Karpas-422 (cell line): Measurements from ENCODE around the gene ASTN1. TPM values are rescaled to one million over a fixed set of nuclear protein-coding genes. Genes with fewer than 3 reads are reported as not detected.

Experiments
- DNase-seq: peaks from one replicate; pipeline ENCODE4 v3.0.0-alpha.2; 2015
- H2AFZ ChIP-seq: fragments of 200-600 bp; sonication (generic); 2 replicates; pipeline ENCODE4 v1.6.1; 2014; ENCODE audit warnings: antibody characterized with exemption, low read length, mixed read lengths
- H3K27ac ChIP-seq: fragments of 200-600 bp; sonication (generic); 2 replicates; pipeline ENCODE4 v1.5.1; 2014; ENCODE audit warnings: mild to moderate bottlenecking, low read length, moderate library complexity
- H3K27me3 ChIP-seq: fragments of 200-600 bp; sonication (generic); 2 replicates; pipeline ENCODE4 v1.6.1; 2014; ENCODE audit warnings: low read length, mixed read lengths
- H3K36me3 ChIP-seq: fragments of 200-600 bp; sonication (generic); 2 replicates; pipeline ENCODE4 v1.6.1; 2014; ENCODE audit warnings: low read length, mixed read lengths; ENCODE audit not compliant: insufficient read depth
- H3K4me1 ChIP-seq: fragments of 200-600 bp; sonication (generic); 2 replicates; pipeline ENCODE4 v1.6.1; 2014; ENCODE audit warnings: mild to moderate bottlenecking, low read length, mixed read lengths
- H3K4me2 ChIP-seq: fragments of 200-600 bp; sonication (generic); 2 replicates; pipeline ENCODE4 v1.6.1; 2014; ENCODE audit warnings: low read length, low read depth, mild to moderate bottlenecking; ENCODE audit not compliant: poor library complexity, severe bottlenecking
- H3K4me3 ChIP-seq: fragments of 200-600 bp; sonication (generic); 2 replicates; pipeline ENCODE4 v1.5.1; 2014; ENCODE audit warnings: mild to moderate bottlenecking, antibody characterized with exemption, low read length, mixed read lengths
- H3K79me2 ChIP-seq: fragments of 200-600 bp; sonication (generic); 2 replicates; pipeline ENCODE4 v1.6.1; 2014; ENCODE audit warnings: mild to moderate bottlenecking, low read length, mixed read lengths
- H3K9ac ChIP-seq: fragments of 200-600 bp; sonication (generic); 2 replicates; pipeline ENCODE4 v1.6.0; 2014; ENCODE audit warnings: low read length
- H3K9me2 ChIP-seq: fragments of 200-600 bp; sonication (generic), shearing (Covaris generic); replicated peaks from 2 replicates; pipeline ENCODE4 v1.6.0; 2014; ENCODE audit warnings: mild to moderate bottlenecking, low read length, moderate library complexity; ENCODE audit not compliant: insufficient read depth
- H3K9me3 ChIP-seq: fragments of 300-700, 200-600 bp; sonication (generic); 2 replicates; pipeline ENCODE4 v1.6.1; 2014; ENCODE audit warnings: low read length, mixed read lengths
- H4K20me1 ChIP-seq: fragments of 200-600 bp; sonication (generic); 2 replicates; pipeline ENCODE4 v1.6.1; 2014; ENCODE audit warnings: mild to moderate bottlenecking, antibody characterized with exemption, low read length, low read depth; ENCODE audit not compliant: insufficient read depth
- total RNA-seq: library from RNA; depleted of rRNA; stranded (reverse); fragments of >200 nt; shearing (Covaris generic); gene quantifications from 2 replicates; pipeline ENCODE4 v1.2.3, GENCODE V29; 2014; ENCODE audit warnings: low replicate concordance

Gene ASTN1
- total RNA-seq, 1 experiment from 2014 or later, result not detected

DNA sequence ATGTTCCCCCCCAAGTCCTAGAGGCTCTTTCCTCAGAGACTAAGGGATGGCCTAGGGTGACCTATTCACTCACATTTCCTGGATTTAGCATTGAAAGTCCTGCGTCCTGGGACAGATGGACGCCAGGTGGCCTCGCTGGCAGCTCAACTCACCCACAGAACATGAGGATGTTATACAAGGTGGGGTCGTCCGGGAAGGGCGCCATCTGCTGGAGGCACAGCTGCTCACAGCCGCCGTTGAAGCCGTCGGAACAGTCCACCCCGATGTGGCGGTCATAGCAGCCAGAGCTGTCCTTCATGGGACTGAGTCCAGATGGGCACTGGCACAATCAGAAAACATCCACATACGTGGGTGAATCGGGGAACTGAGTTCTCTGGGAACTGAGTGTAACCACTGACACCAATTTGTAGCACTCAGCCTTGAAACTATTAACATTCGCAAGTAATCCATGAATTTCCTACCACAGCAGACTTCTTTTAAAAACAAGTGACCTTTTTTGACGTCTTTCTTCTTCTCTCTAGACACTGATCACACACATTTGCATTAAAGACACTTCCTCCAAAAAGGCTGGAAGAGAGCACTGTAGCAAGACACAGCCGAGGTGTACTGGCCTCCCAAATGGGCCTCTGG lies 215.4 kb downstream of the ASTN1 start:
- H3K79me2 ChIP-seq, result no peaks in the 10 kb centered on the region
- H3K27ac ChIP-seq, result no peak overlapping the region
- H3K9me2 ChIP-seq, result no peaks in the 10 kb centered on the region
- no peaks in the 10 kb centered on the region for H3K9me3 ChIP-seq
- peak; percentile 83 for DNase-seq
- no peaks in the 10 kb centered on the region for H4K20me1 ChIP-seq
- H3K9ac ChIP-seq, result no peak overlapping the region
- no peaks in the 10 kb centered on the region for H3K27me3 ChIP-seq
- no peak overlapping the region for H3K4me3 ChIP-seq
- H2AFZ ChIP-seq, result no peak overlapping the region
- no peaks in the 10 kb centered on the region for H3K36me3 ChIP-seq
- no peak overlapping the region for H3K4me2 ChIP-seq
- H3K4me1 ChIP-seq, result no peaks in the 10 kb centered on the region

DNA sequence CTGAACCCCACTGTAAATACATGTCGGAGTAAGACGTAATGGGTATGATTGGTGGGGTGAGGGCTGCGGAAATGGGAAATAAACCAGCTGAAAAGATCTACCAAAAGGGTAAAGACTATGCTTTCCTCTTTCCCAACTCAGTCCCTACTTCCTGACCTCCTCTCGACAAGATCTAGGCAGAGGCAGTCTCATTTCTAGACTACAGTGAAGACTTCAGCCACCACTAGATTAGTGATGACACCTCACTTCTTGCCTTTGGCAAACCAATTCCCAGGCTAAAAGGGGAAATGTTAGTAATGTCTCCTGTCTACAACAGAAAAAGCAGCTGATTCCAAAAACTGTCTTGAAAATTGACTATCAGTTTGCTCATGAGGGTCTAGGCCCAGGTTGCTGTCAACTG lies 219.9 kb downstream of the ASTN1 start:
- H3K27ac ChIP-seq, result no peak overlapping the region
- H3K4me1 ChIP-seq, result no peaks in the 10 kb centered on the region
- H3K36me3 ChIP-seq, result no peaks in the 10 kb centered on the region
- no peaks in the 10 kb centered on the region for H3K9me2 ChIP-seq
- H3K27me3 ChIP-seq, result no peaks in the 10 kb centered on the region
- H3K79me2 ChIP-seq, result no peaks in the 10 kb centered on the region
- no peak for DNase-seq
- H3K4me3 ChIP-seq, result no peak overlapping the region
- no peaks in the 10 kb centered on the region for H3K9me3 ChIP-seq
- no peaks in the 10 kb centered on the region for H4K20me1 ChIP-seq
- no peak overlapping the region for H2AFZ ChIP-seq
- H3K9ac ChIP-seq, result no peak overlapping the region
- no peak overlapping the region for H3K4me2 ChIP-seq

DNA sequence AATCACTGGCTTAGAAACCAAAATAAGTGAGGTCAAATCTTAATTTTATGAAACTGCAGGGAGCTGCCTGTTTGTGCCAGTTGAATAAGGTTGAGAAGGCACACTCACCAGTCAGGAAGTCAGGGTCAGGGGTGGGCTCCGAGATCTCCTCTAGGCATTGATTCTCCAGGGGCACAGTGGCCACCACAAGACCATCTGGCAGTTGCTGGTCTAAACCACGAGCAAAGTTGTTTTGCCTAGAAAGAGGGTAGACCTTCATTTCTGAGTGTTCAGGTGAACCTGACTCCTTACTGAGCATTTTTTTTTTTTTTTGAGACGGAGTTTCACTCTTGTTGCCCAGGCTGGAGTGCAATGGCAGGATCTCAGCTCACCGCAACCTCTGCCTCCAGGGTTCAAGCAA lies 220.7 kb downstream of the ASTN1 start:
- DNase-seq, result no peak
- no peak overlapping the region for H3K4me2 ChIP-seq
- no peak overlapping the region for H3K9ac ChIP-seq
- no peaks in the 10 kb centered on the region for H3K9me3 ChIP-seq
- H3K27ac ChIP-seq, result no peak overlapping the region
- no peak overlapping the region for H3K4me3 ChIP-seq
- H3K9me2 ChIP-seq, result no peaks in the 10 kb centered on the region
- H3K4me1 ChIP-seq, result no peaks in the 10 kb centered on the region
- no peak overlapping the region for H2AFZ ChIP-seq
- no peaks in the 10 kb centered on the region for H3K79me2 ChIP-seq
- no peaks in the 10 kb centered on the region for H4K20me1 ChIP-seq
- H3K36me3 ChIP-seq, result no peaks in the 10 kb centered on the region
- H3K27me3 ChIP-seq, result no peaks in the 10 kb centered on the region

DNA sequence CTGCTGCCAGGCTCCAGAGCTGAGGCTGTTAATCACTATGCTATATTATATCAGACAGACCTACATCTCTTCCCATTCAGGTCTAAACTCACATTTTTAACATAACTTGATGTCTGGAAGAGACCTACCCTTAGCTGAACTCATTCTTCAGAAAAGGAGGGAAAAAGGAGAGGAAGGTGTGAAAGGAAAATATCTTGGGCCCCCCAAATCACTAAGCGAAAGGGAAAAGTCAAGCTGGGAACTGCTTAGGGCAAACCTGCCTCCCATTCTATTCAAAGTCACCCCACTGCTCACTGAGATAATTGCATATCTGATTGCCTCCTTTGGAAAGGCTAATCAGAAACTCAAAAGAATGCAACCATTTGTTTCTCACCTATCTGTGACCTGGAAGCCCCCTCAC lies 222.2 kb downstream of the ASTN1 start:
- no peak for DNase-seq
- Histone ChIP-seq H3K27ac (no peak overlapping the region), H3K36me3 (no peaks in the 10 kb centered on the region), H3K4me1 (no peaks in the 10 kb centered on the region), H3K4me3 (no peak overlapping the region), H3K79me2 (no peaks in the 10 kb centered on the region), H3K9me3 (no peaks in the 10 kb centered on the region), H3K9ac (no peak overlapping the region), H4K20me1 (no peaks in the 10 kb centered on the region), H3K4me2 (no peak overlapping the region), H3K9me2 (no peaks in the 10 kb centered on the region), H3K27me3 (no peaks in the 10 kb centered on the region), H2AFZ (no peak overlapping the region)

DNA sequence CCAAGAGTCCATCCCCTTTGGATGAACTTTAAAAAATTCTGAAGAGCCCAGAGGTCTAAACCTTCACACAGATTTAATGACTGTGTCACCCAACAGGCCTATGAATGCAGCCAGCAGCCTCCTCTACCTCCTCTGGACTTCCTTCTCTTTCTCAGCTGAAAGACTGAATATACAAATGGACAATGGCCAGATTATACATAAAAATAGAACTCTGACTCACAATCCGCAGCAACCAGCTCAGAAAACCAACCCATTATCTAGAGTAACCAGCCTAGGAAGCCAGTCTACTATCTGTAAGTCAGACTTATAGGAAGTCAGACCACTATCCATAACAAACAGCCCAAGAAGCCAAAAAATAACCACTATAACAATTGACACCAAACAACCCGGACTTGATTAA lies 224.5 kb downstream of the ASTN1 start:
- H3K27me3 ChIP-seq, result no peaks in the 10 kb centered on the region
- H3K36me3 ChIP-seq, result no peaks in the 10 kb centered on the region
- no peaks in the 10 kb centered on the region for H4K20me1 ChIP-seq
- no peaks in the 10 kb centered on the region for H3K9me3 ChIP-seq
- no peaks in the 10 kb centered on the region for H3K9me2 ChIP-seq
- no peaks in the 10 kb centered on the region for H3K79me2 ChIP-seq
- H3K4me3 ChIP-seq, result no peak overlapping the region
- DNase-seq, result no peak
- no peaks in the 10 kb centered on the region for H3K4me1 ChIP-seq
- no peak overlapping the region for H3K9ac ChIP-seq
- no peak overlapping the region for H3K27ac ChIP-seq
- no peak overlapping the region for H3K4me2 ChIP-seq
- H2AFZ ChIP-seq, result no peak overlapping the region

DNA sequence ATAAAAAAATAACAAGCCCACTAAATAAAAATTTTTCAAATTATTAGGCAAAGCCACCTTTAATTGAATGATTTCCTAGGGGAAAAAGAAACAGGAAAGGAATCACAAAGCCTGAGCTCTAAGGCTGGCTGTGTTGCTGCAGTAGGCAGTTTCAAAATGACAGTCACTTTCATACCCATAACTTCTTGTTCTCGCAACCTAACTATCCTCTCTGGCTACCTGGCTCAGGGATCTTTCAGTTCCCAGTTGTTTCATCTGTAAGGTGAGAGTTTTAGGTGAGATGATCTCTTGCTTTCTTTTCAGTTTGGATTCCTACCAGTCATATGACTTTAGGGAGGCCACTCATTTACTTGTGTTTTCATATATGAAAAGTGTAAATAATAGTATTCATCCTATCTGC lies 226.1 kb downstream of the ASTN1 start:
- Histone ChIP-seq H3K4me3 (no peak overlapping the region), H3K4me2 (no peak overlapping the region), H3K79me2 (no peaks in the 10 kb centered on the region), H3K9me3 (no peaks in the 10 kb centered on the region), H3K9me2 (no peaks in the 10 kb centered on the region), H3K27ac (no peak overlapping the region), H3K4me1 (no peaks in the 10 kb centered on the region), H2AFZ (no peak overlapping the region), H3K36me3 (no peaks in the 10 kb centered on the region), H4K20me1 (no peaks in the 10 kb centered on the region), H3K9ac (no peak overlapping the region), H3K27me3 (no peaks in the 10 kb centered on the region)
- no peak for DNase-seq

DNA sequence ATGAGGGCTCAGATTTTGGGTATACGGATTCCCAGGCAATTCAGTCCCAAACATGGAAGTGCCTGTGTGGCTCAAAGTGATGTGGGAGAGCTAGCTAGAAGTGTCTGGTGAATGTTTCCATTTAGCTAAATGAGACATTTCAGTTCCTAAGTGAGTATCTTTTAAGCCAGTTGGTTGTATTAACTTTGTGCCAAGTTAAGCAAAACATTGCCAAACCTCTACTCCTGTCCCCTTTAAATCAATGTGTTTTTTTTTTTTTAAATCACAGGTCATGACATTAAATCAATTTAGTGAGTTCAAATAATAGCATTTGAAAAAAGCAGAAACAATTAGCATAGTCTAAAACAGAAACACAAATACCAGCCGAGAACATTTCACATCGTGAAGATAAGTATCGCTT lies 230.1 kb downstream of the ASTN1 start:
- H3K79me2 ChIP-seq, result no peaks in the 10 kb centered on the region
- H4K20me1 ChIP-seq, result no peaks in the 10 kb centered on the region
- no peaks in the 10 kb centered on the region for H3K27me3 ChIP-seq
- H3K4me3 ChIP-seq, result no peak overlapping the region
- H3K4me2 ChIP-seq, result no peak overlapping the region
- H3K9ac ChIP-seq, result no peak overlapping the region
- no peaks in the 10 kb centered on the region for H3K4me1 ChIP-seq
- no peaks in the 10 kb centered on the region for H3K36me3 ChIP-seq
- no peak overlapping the region for H3K27ac ChIP-seq
- H3K9me2 ChIP-seq, result no peaks in the 10 kb centered on the region
- DNase-seq, result no peak
- H3K9me3 ChIP-seq, result no peaks in the 10 kb centered on the region
- no peak overlapping the region for H2AFZ ChIP-seq

DNA sequence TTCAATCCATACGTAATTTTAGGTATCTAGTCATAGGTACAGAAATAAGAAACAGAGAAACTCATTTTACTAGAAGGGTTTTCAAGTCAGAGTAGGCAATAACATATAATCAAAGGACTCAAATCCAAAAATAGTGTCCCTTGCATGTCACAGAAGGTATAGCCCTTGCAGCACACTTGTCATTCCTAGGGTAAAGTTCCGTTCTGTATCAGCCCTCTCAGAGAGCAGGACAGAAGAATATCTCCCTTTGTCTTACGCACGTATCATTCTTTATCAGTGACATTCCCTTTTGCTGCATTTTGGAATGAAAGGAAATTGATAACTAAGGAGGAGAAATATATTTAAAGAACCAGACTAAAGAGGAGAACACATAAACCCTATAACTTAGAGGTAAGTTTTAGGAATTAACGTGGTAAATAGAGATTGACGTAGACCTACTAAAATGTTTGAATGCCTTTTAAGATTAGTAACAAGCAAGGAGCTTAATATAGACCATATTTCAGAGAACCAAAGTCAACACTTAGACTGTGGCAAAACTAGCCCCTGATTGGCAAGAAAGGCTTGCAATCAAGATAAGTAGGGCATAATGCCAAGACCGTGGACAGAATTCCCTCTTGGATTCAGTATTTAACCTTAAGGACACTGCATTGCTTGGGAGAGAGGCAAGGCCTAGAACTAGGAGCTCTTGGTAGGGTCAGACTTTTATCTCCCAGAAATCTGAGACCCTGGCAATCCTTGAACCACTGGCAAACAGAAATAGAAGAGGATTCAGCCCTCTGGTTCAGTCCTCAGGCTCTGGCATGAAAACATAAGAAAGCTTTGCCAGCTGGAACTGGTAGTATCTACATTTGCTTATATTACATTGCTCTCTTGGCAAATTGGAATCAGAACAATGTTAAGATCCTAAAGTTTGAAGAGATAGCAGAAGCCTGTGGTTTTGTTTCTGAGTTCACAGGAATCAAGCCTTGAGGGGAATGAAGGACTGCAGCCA lies 232.1 kb downstream of the ASTN1 start:
- Histone ChIP-seq H4K20me1 (no peaks in the 10 kb centered on the region), H3K27me3 (no peaks in the 10 kb centered on the region), H3K4me3 (no peak overlapping the region), H3K4me1 (no peaks in the 10 kb centered on the region), H3K36me3 (no peaks in the 10 kb centered on the region), H3K9me3 (no peaks in the 10 kb centered on the region), H3K9me2 (no peaks in the 10 kb centered on the region), H2AFZ (no peak overlapping the region), H3K79me2 (no peaks in the 10 kb centered on the region), H3K4me2 (no peak overlapping the region), H3K9ac (no peak overlapping the region), H3K27ac (no peak overlapping the region)
- DNase-seq, result no peak
